H4 (cell line): ENCODE results near the gene CCNQ. TPM values are rescaled to one million over a fixed set of nuclear protein-coding genes. Genes with fewer than 3 reads are reported as not detected.
"Not testable (repeated sequence)": the region's sequence is repeated elsewhere in the genome, so short reads cannot be mapped to it uniquely, and the experiment has no call there.

Source experiments
- DNase-seq: peaks from one replicate; pipeline ENCODE4 v3.0.0-alpha.2; 2015; ENCODE audit warnings: low spot score
- total RNA-seq: library from RNA; depleted of rRNA; stranded (reverse); fragments of >200 nt; shearing (Covaris generic); gene quantifications from 2 replicates; pipeline ENCODE4 v1.2.3, GENCODE V29; 2014

Gene CCNQ
- total RNA-seq, 1 experiment from 2014 or later, result 31.4 TPM

DNA sequence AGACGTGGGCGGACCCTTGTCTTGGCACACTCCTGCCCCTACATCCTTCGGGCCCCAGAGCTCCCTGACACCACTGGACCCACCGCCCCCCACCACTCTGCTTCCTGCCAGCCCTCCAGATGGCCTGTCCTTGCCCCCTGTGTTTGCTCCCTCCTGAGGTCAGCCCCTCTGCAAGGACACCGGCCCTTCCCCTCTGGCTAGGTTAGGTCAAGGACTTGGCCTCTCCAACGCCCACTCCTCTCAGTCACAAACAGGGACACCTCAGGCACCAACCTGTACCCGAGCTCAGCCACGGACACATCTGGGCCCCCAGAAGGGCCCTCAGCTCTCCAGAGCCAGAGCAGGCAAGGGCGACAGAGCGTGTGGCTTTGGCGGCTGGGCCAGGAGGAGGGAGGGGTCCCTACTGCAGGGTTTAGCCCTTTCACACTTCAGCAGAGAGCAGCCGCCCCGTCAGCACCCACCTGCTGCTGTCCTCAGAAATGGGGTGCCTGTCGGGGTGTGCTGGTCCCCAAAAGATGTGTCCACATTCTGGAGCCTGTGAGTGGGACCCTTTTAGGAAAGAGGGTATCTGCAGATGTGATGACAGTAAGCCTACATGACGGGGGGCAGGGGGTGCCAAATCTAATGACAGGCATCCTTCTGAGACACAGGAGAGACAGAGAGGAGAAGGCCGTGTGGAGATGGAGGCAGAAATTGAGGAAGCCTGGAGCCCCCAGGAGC lies 24.5 kb upstream of the CCNQ start:
- DNase-seq, result no peak

DNA sequence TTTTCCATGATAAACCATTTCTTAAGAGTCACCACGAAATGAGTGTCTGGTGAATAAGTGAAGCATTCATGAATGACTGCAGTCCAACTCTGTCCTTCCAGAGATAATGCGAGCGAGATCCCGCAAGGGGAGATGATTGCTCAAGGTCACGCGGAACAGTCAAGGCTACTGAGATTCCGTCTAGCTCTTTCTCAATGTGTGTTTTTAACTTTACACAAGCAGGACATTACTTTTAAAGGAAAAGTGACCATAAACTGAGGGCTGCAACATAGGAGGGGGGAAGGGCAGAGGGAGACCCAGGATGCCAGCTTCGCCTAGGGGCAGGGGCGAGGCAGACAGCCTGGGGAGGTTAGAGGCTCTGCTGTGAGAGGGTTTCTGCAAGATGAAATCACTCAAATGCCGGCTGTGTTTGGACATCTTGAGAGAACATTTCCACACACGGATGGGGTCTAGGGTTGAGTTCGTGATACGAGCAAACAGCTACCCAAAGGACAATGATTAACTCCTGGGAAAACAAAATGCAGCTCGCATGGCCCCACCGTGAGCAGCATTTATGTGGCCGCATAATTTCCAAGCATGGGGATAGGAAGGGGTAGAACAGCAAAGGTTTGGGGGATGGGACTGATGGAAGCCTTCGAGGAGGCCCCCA lies 23.8 kb upstream of the CCNQ start:
- no peak for DNase-seq

DNA sequence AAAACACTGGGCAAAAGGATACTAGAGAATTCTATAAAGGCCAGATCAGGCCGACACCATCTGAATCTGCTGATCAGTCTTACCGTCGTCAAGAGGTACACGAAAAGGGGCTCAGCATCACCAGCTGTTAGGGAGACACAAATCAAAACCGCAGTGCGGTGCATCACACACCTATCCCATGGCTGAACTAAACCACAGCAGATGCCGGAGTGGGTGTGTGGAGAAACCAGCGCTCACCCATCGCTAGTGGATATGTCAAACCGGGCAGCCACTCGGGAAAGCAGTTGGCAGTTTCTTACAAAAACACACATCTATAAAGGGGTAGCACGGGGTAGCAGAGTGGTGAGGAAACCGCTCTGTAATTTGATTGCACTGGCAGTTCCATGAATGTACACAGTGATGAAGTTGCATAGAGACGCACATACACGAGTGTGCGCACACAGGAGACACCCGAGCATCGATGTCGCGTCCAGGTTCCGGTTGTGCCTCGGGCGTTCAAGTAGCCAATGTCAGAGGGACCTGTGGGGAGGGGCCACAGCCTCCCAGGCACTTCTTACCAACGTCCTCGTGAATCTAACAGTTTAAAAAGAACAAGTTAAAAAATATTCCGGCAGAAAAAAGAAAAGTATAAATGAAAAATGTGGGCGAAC lies 23.1 kb upstream of the CCNQ start:
- no peak for DNase-seq

DNA sequence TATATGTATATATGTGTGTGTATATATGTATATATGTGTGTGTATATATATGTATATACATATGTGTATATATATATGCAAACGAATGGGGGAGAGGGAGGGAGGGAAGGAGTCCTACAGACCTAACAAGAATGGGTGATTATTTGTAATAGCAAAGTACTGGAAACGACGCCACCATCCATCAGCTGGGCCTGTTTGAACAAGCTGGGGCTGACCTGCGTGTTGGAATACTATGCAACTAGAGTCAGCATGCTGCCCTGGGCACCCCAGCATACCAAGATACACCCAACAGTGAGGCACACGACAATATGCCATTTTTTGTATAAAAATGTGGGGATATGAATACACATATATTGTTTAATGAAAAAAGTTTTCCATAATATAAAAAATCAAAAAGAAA lies 21.6 kb upstream of the CCNQ start:
- DNase-seq, result no peak

DNA sequence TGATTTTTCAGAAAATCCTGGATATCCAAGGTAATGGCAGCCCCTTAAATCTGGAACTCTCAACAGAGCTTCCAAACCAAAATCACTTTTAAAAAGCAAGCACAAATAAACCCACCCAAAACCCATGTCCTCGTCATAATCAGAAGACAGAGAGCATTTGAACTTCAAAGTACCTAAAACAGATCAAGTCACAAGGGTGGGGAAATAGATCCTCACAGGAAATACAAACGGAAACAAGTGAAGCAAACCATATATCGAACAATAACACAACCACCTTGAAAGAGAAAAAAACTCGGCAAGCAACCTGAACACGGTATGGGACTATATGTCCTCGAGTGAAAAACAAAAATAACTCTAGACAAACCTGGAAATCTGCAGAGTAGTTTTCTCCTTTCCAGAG lies 15.9 kb upstream of the CCNQ start:
- no peak for DNase-seq

DNA sequence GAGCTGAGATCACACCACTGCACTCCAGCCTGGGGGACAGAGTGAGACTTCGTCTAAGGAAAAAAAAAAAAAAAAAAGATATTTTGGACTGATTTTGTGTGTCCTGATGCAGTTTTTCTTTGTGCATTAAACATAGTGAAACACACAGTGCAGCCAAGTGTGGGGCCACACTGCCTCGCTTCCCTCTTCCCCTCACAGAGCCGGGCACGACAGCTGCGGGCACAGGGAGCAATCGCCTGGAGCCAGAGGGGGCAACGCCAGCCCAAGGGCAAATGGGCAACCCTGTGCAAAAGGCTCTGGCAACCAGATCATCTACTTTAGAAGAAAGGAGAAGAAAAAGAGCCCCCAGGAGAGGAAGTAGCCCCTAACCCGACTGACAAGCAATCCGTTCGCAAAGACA lies 13.5 kb upstream of the CCNQ start:
- DNase-seq, result no peak

DNA sequence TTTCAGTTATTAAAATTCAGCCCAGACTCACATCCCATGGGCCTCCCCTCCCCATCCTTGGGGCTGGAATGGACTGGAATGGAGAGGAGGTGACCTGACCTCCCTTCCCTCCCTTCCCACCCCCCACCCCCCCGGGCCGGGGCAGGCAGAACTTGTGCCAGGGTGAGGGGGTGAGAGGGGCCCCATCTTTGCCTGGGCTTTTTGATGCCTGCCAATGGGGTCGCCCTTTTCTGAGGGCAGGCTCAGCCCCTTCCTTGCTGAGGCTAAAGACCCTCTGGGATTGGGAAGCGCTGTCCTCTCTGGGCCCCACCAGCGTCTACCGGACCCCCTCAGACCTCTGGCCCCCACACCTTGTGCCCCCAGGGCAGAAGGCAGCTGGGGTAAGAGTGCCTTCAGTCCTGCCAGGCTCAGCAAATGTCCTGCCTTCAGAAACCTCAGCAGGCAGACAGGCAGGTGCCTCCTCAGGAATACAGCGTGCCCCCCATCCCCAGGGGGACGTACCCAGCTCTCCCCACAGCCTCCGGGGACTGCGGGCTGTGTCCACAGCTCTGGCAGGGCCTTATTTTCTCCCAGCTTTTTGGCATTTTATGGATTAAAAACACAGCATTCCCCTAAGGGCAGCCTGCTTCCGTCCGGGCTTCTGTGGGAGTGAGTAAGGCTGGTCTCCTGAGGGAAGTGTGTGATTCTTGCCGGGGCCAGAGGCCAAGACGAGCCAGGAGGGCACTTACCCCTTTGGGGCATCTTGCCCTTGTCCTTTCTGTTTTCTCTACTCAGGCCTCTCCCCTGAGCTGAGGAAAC lies 12.6 kb upstream of the CCNQ start:
- DNase-seq, result no peak

DNA sequence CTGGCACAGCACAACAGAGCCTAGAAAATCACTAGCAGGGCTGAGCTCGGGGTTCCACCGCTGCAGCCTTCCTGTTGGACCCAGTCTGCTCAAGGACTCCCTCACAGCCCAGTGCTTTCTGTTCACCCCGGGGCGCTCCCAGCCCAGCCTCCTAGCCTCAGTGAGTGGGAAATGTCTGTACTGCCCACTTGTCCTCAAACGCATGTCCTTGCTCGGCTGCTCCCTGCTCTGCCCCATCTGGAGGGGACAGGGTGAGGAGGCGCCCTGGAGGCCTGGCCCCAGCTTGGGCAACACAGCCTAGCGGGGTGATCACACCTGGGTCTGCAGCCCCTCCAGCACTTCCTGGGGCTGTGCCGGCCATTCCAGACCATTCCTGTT lies 11.9 kb upstream of the CCNQ start:
- no peak for DNase-seq

DNA sequence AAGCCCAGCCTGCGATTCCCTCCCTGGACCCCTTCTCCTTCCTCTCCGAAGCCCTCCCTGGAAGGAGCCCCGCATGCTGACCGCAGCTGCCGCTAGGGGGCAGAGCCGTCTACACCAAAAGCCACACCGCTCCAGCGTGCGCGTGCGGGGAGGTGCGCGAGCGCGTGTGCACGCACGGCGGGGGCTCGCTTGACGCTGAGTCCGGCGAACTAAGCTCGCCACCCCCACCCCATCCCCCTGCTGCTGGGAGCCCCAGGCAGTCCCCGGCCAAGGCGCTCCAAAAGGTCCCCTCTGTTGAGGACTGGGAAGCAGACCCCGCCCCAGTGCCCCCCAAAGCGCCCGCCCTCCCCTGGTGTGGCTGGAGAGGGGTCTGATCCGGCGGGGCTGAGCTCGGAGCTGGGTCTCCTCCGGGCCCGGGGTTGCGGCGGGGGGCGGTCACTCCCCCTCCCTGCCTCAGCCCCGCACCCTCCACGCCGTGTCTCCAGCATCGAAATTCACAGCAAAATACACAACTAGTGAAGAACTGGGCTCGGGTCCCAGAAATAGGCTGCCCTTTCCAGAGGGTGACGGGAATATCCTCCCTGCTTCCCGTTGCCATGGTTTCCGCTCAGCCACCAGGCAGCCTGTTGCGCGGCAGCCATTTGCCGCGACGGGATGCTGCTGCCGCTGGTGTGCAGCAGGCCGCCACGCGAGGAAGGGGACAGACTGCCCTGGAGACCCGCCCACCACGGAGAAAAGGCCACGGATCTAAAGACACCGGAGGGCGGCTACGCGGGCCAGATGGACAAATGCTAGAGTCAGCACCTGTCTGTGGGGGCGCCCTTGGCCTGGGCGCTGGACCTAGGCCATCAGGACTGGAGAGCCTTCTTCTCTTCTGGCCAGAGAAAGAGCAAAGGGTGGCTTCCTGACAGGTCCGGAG lies 11.2 kb upstream of the CCNQ start:
- peak; percentile 58 for DNase-seq

DNA sequence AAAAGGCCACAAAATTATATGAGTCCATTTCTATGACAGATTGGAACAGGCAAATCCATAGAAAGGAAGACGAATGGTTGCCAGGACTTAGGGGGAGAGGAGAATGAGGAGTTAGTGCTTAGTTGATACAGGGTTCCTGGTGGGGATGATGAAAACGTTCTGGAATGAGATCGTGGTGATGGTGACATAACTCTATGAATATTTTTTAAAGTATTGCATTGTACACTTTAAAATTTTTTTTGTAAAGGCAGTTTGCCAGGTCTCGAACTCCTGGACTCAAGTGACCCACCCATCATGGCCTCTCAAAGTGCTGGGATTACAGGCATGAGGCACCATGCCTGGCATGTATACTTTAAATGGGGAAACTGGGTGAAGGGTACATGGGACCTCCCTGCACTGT lies 9.9 kb upstream of the CCNQ start:
- DNase-seq, result no peak

DNA sequence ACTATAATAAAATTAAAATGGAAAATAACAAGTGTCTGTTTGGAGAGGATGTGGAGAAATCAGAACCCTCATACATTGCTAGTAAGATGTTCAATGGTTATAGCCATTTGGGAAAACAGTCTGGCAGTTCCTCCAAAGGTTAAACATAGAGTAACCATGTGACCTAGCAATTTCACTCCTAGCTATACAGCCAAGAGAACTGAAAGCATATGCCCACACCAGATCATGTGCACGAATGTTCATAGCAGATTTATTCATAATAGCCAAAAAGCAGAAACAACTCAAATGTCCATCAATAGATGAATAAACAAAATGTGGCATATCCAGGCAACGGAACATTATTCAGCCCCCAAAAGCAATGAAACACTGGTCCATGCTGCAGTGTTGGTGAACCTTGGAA lies 9.4 kb upstream of the CCNQ start:
- DNase-seq, result no peak

DNA sequence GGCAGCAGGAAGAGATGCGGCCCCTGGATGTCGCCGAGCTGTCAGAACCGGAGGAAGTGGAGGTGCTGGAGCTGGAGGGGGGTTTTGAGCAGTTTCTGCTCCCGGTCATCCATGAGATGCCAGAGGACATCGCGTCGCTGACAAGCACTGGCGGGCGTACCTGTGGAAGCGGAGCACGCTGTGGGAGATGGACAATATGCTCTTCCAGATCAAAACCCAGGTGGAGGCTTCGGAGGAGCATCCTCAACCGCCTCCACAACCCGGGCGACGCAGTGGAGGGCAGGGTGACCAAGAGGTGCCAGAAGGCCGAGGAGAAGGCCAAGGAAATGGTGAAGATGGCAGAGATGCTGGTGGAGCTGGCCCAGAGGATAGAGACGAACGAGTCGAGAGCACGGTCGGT lies 7.6 kb upstream of the CCNQ start:
- DNase-seq, result no peak

DNA sequence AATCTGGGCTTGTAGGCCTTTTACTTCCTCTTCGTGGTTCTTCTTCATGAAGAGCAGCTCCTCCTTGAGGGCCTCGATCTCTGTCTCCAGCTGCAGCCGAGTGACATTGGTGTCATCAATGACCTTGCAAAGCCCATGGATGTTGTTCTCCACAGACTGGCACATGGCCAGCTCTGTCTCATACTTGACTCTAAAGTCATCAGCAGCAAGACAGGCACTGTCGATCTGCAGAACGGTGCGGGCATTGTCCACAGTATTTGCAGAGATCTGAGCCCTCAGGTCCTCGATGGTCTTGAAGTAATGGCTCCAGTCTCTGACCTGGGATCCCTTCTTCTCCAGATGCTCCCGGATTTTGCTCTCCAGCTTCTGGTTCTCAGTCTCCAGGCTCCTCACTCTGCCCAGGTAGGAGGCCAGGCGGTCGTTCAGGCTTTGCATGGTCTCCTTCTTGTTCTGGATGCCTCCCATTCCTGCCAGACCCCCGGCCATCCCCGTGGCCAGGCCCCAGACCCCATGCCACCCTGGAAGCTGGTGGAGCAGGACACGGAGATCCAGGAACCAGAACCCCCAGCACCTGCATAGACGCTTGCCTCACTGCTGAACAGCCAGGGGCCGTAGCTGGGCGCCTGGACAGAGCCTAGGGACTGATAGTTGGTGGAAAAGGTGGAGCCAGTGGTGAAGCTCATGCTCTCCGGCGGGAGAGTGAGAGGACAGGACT lies 5.9 kb upstream of the CCNQ start:
- DNase-seq, result not testable (repeated sequence)

DNA sequence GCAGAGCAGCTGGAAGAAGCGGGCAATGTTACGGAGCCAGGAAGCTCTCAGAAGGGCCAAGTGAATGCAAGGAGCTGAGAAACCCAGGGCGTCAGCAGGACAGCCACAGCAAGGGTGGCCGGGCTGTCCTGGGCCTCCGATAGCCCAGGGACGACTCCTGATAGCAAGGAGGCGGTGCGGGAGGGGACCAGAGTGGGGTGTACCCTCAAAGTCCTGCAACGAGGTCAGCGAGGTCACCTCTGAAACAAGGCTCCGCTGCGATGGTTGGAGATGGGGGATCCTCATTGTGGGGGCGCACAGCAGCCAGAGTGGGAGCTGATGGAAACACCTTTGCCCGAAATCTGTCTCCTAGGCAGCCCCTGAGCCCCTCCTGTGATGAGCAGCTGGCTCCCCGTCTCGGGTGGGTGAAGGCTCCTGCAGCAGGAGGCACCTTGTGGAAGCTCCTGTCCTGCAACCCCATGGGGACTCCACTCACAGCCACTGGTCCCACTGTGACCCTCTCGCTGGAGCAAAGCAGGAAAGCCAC lies 4.3 kb upstream of the CCNQ start:
- no peak for DNase-seq

DNA sequence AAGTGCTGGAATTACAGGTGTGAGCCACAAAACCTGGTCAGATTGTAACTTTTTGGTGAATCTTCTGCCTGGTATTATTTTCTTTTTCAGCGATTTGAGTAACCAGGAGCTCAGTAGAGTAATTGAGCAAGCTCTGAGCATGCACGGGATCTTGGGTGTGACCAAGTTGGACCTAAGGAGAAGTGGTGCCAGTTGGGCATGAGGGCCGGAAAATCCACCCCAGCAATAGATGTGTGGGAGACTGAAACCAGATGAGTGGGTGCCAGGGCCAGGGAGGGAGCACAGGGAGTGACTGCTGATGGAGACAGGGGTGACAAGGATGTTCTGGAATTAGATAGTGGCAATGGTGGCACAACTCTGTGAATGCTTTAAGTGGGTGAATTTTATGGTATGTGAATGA lies 3.7 kb upstream of the CCNQ start:
- DNase-seq, result no peak

DNA sequence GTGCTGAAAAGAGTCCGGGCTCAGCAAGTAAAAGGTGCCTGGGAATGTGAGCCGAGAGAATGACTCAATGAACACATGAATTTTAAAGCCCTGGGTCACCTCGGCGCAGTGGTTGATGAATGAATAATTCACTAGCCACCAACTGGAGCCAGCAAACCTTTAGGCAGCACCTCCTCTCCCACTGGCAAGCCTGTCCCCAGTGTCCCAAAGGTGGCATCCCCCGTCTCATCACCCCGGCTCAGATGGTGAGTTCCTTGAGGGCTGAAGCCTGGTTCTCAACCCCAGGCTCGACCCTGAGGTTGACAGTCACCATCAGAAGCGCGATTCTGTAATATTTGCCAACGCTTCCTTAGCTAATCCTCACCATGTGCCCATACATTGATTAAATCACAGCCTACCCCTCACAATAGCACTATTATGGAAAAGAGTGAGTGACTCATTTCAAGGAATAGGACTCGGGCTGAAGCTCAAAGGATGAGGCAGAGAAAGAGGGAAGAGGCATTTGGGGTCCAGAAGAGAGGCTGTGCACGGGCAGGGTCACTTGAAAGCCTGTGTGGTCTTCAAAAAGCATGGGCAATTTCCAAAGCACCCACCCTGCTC lies 2.7 kb upstream of the CCNQ start:
- no peak for DNase-seq

DNA sequence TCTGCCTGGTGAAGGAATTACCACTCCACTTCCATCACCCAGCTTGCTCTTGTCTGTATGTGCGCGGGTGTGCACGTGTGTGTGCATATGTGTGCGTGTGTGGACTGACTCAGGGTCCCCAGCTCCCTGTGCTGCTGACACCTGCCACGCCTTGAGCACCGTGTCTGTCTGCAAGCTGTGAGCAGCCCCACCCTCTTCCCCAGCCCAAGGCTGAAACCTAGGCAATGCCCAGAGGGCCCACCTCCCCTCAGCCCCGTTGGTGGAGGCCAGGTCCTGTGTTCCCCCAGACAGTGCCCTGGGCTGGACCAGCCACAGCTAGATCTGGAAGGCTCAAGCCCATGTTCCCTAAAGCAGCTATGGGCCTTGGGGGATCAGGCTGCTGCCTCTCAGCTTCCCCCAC lies 2.0 kb upstream of the CCNQ start:
- no peak for DNase-seq

DNA sequence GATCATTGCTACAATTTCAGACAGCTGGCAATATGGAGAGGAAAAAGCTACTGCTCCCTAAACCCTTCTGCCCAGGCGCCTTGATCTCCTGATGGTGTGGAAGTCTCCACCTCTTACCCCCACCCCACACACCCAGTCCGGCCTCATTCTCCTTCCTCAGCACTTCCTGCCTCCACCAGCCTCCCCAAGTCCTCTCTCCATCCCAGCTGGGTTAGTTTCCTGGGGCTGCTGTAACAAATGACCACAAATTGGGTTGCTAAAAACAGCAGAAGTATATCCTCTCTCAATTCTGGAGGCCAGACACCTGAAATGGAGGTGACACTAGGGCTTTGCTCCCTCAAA lies 1.1 kb upstream of the CCNQ start:
- DNase-seq, result no peak

DNA sequence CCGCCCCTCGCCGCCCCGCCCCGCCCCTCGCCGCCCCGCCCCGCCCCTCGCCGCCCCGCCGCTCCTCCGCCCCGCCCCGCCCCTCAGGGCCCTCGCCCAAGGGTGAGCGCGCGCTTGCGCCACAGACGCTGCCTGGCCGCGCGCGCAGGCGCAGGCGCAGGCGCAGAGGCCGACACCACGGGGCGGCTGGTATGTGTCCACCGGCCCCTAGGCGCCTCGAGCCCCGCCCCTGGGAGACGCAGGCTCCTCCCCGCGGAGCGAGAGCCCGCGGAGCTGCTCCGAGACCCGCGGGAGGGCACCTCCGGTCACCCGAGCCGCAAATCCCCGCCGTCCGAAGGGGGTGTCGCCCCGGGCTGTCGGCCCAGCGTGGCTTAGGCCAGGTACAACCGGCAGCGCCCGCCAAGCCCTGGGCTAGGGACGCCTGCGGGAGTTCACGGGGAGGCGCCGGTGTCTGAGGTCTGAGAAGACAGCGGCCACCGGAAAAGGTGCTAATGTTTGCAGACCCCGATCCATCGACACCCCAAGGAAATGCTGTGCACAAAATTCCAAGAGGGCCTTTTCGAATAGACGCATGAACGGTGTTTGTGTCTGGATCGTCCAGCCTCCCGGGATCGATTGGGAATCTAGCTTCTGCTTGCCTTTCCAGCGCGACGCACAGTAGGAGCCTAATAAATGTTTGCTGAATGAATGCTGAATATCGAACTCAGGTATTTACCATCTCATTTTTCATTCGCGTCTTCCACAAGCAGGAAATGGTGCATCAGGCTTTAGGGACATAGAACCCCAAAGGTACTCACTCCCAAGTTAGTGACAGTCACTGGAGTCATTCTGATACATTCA lies 473 bp upstream of the CCNQ start:
- peak; percentile 74 for DNase-seq
